Heart right ventricle (tissue), 16 donors: ENCODE measurements around the gene OXNAD1. TPM values are rescaled to one million over a fixed set of nuclear protein-coding genes. Genes with fewer than 3 reads are reported as not detected.
A peak's percentile ranks its signal among the peaks of the same experiment; 100 is the strongest.

Experiments used
- ATAC-seq, 8 donors: fragments of 200-7000 bp; cut with Tn5 transposase; one replicate each; pipeline ENCODE4 v1.9.1; 2020; ENCODE audit warnings: mild to moderate bottlenecking in 8 of 8, moderate library complexity in 8 of 8, moderate number of reproducible peaks in 1 of 8
- DNase-seq, 2 donors: peaks; one replicate each; pipeline ENCODE4 v3.0.0-alpha.2; 2020
- H3K27ac ChIP-seq, 10 donors: fragments of 200-600 bp; sonication (generic) in 2 of 10; one replicate each; pipeline versions ENCODE4 v1.5.0 to v1.8.0; 2020 to 2022; ENCODE audit warnings: mild to moderate bottlenecking in 3 of 10
- H3K27me3 ChIP-seq, 7 donors: fragments of 200-600 bp; one replicate each; pipeline ENCODE4 v1.8.0; 2021 to 2022; ENCODE audit warnings: mild to moderate bottlenecking in 2 of 7
- H3K36me3 ChIP-seq, 9 donors: fragments of 200-600 bp; sonication (generic) in 1 of 9; one replicate each; pipeline versions ENCODE4 v1.5.0 to v1.8.0; 2020 to 2022; ENCODE audit warnings: mild to moderate bottlenecking in 2 of 9
- H3K4me1 ChIP-seq, 9 donors: fragments of 200-600 bp; sonication (generic) in 1 of 9; one replicate each; pipeline versions ENCODE4 v1.5.0 to v1.8.0; 2020 to 2022; ENCODE audit warnings: mild to moderate bottlenecking in 4 of 9
- H3K4me3 ChIP-seq, 10 donors: fragments of 200-600 bp; sonication (generic) in 2 of 10; one replicate each; pipeline versions ENCODE4 v1.5.0 to v1.8.0; 2020 to 2022; ENCODE audit warnings: mild to moderate bottlenecking in 7 of 10, moderate library complexity in 2 of 10
- H3K9me3 ChIP-seq, 11 donors: fragments of 200-600 bp in 10 of 11; sonication (generic) in 2 of 11; one replicate each; pipeline versions ENCODE4 v1.5.0 to v1.8.0; 2013 to 2022; ENCODE audit warnings: mild to moderate bottlenecking in 2 of 11, control low read depth in 1 of 11, moderate library complexity in 1 of 11
- WGBS, 2 donors: extraction: QIAGEN DNeasy Blood & Tissue Kit; methylation state at CpG; one replicate each; pipeline ENCODE4 v1.1.7; 2013; ENCODE audit warnings: inconsistent platforms in 1 of 2; 5-methylcytosine and 5-hydroxymethylcytosine counted together
- intact Hi-C, 10 donors: fragments of 100-400 bp; cut with DNase I; formaldehyde crosslinking; loops; one replicate each; pipeline versions ENCODE4 v1.11.1 to v1.14.2; 2022
- long read RNA-seq, 3 donors: library from polyadenylated mRNA; unstranded; transcript quantifications; one replicate each; pipeline ENCODE4 v2.0.0, GENCODE V29; 2020 to 2021
- polyA plus RNA-seq, 2 donors: library from polyadenylated mRNA; stranded (reverse); fragments of 200-250 nt; gene quantifications; one replicate each; pipeline ENCODE4 v1.2.3, GENCODE V29; 2013
- total RNA-seq, 10 donors: library from RNA; stranded (reverse); fragmentation: NEBNext Ultra II Directional in 3 of 10; extraction: Animal tissue kit (Norgen Biotek cat#: 25700) in 3 of 10; gene quantifications; one replicate each; pipeline versions ENCODE4 v1.2.1 to v1.2.4, GENCODE V29; 2021 to 2023
- TF ChIP-seq, protein P1 (sequence below), 9 donors: fragments of 200-600 bp; sonication (generic) in 2 of 9; IDR thresholded peaks; one replicate each; pipeline versions ENCODE4 v1.5.0 to v1.8.0; 2021 to 2022; ENCODE audit warnings: antibody characterized with exemption in 9 of 9, mild to moderate bottlenecking in 5 of 9, moderate library complexity in 1 of 9
- donor health status: Arrhythmogenic right ventricular cardiomyopathy.
- donor health status: ischemic (EF 13 %, LVEDD 7.1; RV severe dilation, severe dysfunction).
- donor health status: healthy with polysubstance abuse.
- donor health status: DM: no; HTN: yes; CAD: no.
- donor health status: DM: no; HTN: no; CAD: no.
- donor health status: ischemic (EF 25% LVEDD 6.9; RV normal size, moderate dysfunction).
- donor health status: ischemic (EF 25% LVEDD 5.7; RV mildly dilated, moderate dysfunction).
- donor health status: healthy.
- donor health status: DM: yes; HTN: yes; CAD: no.
- donor health status: Ischemic cardiomyopathy.
- donor health status: ischemic (EF 35%, LVEDD 5.7; RV mildly dilated, moderate dysfunction).
- donor health status: nonischemic (EF 11% LVEDD 7.7; RV severe dilation, severe dysfunction).
- donor health status: DM: yes; HTN: yes; CAD: no.
- donor health status: PGD.
- donor health status: ischemic (EF 29% LVEDD 5.4; RV normal size, mild dysfunction).
- donor health status: nonischemic (EF 23%, LVEDD 6.1; RV moderate dilation, normal function).

The OXNAD1 gene, protein sequence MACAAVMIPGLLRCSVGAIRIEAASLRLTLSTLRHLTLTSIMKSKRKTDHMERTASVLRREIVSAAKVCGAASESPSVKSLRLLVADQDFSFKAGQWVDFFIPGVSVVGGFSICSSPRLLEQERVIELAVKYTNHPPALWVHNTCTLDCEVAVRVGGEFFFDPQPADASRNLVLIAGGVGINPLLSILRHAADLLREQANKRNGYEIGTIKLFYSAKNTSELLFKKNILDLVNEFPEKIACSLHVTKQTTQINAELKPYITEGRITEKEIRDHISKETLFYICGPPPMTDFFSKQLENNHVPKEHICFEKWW
- 10 to 100 TPM; 13.1 to 22.8 (median 18.1) TPM for total RNA-seq
- polyA plus RNA-seq = 10 to 100 TPM in 1 of 2 donors, 1 to 10 TPM in 1; 4.2 to 14.6 TPM
- long read RNA-seq, donor 1, transcript OXNAD1-206 (10 exons, 1,681 nt) = minor isoform, 5 of 36 reads
- long read RNA-seq, donor 1, transcript OXNAD1-201 (9 exons, 3,929 nt) = major isoform, 10 of 36 reads
- long read RNA-seq, donor 1, partial matches to known transcripts = 4 of 36 reads
- long read RNA-seq, donor 1, other reads (novel, unspliced or antisense) = 16 of 36 reads
- long read RNA-seq, donor 2, transcript OXNAD1-201 (9 exons, 3,929 nt) = major isoform, 23 of 44 reads
- long read RNA-seq, donor 2, partial matches to known transcripts = 0 of 44 reads
- long read RNA-seq, donor 2, other reads (novel, unspliced or antisense) = 18 of 44 reads
- long read RNA-seq, donor 3, transcript OXNAD1-206 (10 exons, 1,681 nt) = minor isoform, 7 of 73 reads
- long read RNA-seq, donor 3, transcript OXNAD1-201 (9 exons, 3,929 nt) = major isoform, 36 of 73 reads
- long read RNA-seq, donor 3, partial matches to known transcripts = 3 of 73 reads
- long read RNA-seq, donor 3, other reads (novel, unspliced or antisense) = 21 of 73 reads

DNA sequence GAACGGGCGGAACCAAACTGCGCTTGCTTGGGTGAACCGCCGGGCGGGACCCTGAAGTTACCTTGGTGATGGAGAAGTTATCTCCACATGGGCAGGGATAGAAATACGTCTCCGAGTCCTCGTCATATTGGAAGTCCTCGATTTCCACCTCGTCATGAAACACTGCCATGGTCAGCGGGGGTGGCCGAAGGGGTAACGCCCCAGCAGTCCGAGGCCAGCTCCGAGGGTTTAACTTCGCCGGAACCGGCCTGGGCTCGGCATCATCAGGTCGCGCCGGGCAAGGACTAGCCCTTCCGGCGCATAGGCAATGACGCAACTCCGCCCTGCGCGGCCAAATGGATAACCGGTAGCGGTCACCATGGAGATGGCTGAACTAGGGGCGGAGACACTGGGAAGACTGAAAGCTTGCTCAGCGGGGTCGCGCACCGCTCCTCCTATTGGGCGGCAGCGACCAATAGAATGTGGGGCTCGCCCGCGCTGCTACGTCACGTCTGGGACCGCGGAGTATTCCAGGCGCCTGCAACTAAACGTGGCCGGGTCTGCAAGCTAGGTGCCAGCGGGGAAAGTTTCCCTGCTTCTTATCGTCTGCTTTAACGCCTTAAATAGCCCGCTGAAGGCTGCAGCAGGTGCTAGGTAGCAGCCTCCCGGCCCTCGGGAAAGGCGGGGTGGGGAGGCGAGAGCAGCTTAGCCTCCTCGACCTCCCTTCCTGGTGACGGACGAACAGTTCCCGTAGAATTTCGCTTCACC is at the start of gene OXNAD1, which contains the start of gene DPH3:
TSS of gene OXNAD1 (plus strand) at position 505 of the 747 bp plus-strand sequence. CDS start 5,741 bp downstream, outside the sequence.
TSS of gene DPH3 (minus strand) at position 236 of the 747 bp plus-strand sequence. CDS start at position 169, 67 bp downstream.
- DNase-seq (peak; percentile 99 to 100), ATAC-seq (peak; percentile 99 to 100 (median 100))
- Histone ChIP-seq H3K27ac (peak within 1 kb of the TSS; percentile 81 to 93 (median 91)), H3K36me3 (peaks cover 0 to 35% (median 10%) of the 10 kb centered on the region in 9 donors), H3K9me3 (no peaks in the 10 kb centered on the region), H3K4me1 (peaks cover 5 to 63% (median 46%) of the 10 kb centered on the region in 9 donors), H3K4me3 (peak within 1 kb of the TSS; percentile 59 to 98 (median 78)), H3K27me3 (no peaks in the 10 kb centered on the region)
- intact Hi-C loops = loop anchor here in 2 of 10 donors (5.0 kb wide), 2 partner anchors 282 to 287 kb away; no protein-coding TSS in a partner anchor
- WGBS, 2 donors = 0% methylated on average over 61 of the region's 61 CpGs
- TF ChIP-seq, protein P1, sequence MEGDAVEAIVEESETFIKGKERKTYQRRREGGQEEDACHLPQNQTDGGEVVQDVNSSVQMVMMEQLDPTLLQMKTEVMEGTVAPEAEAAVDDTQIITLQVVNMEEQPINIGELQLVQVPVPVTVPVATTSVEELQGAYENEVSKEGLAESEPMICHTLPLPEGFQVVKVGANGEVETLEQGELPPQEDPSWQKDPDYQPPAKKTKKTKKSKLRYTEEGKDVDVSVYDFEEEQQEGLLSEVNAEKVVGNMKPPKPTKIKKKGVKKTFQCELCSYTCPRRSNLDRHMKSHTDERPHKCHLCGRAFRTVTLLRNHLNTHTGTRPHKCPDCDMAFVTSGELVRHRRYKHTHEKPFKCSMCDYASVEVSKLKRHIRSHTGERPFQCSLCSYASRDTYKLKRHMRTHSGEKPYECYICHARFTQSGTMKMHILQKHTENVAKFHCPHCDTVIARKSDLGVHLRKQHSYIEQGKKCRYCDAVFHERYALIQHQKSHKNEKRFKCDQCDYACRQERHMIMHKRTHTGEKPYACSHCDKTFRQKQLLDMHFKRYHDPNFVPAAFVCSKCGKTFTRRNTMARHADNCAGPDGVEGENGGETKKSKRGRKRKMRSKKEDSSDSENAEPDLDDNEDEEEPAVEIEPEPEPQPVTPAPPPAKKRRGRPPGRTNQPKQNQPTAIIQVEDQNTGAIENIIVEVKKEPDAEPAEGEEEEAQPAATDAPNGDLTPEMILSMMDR (IDR thresholded peaks at IDR 0.05) = peak in 1 of 9 donors; percentile 7

DNA sequence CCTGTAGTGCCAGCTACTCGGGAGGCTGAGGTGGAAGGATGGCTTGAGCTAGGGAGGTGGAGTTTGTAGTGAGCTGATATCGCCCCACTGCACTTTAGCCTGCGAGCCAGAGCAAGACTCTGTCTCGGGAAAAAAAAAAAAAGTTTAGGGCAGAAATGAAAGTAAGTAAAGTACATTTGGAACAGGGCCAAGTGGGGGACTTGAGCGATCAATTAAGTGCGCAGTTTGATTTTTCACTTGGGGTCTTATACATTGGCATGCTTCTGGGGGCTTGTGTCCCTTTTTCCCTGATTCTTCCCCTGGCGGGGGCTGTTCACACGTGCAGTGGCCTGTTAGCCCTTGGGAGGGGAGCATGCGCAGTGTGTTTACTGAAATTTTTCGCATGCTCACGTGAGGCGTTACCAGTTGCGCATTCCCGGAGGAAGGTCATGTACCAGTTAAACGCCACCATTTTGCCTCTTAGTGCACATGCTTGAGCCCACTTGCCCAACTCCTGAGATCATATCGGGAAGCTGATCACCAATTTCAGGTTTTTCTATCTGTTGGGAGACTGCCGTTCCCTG is 48.6 kb upstream of the OXNAD1 start:
- no peak overlapping the region for H3K27ac ChIP-seq
- DNase-seq (no peak), ATAC-seq (no peak)
- H3K9me3 ChIP-seq = peaks cover 0 to under 1% (median 0%) of the 10 kb centered on the region in 11 donors
- no peak overlapping the region for H3K4me3 ChIP-seq
- intact Hi-C loops = no loop called here
- no peaks in the 10 kb centered on the region for H3K27me3 ChIP-seq
- no peaks in the 10 kb centered on the region for H3K36me3 ChIP-seq
- TF ChIP-seq, protein P1 (IDR thresholded peaks at IDR 0.05) = no peak
- H3K4me1 ChIP-seq = no peaks in the 10 kb centered on the region
- WGBS, 2 donors = 90 to 95% methylated on average over 17 of the region's 17 CpGs

DNA sequence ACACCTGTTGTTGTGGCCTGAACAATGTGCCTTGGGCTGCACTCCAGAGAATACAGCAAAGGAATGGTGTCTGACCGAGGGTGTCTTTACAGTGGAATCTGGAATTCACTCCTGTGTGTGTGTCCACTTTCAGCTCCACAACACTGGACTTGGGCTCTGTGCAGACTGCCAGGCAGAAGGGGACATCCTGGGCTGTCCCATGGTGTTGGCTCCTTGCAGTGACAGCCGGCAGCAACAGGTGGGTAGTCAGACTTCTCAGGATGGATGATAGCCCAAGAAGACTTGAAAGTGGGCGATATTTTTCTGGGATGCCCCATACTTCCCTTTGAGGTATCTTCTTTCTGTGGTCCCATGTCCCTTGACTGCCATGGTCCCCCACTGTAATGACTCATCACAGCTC is 45.2 kb upstream of the OXNAD1 start:
- ATAC-seq = no peak

More for the DNA sequence above, 45.2 kb upstream of the OXNAD1 start:
- H3K27me3 ChIP-seq = no peaks in the 10 kb centered on the region
- peaks cover 0 to 5% (median 0%) of the 10 kb centered on the region in 9 donors for H3K36me3 ChIP-seq
- DNase-seq = no peak
- H3K4me3 ChIP-seq = no peak overlapping the region
- WGBS, 2 donors = 91 to 93% methylated on average over 3 of the region's 3 CpGs
- no peak overlapping the region for H3K27ac ChIP-seq
- H3K9me3 ChIP-seq = peaks cover 0 to 12% (median 0%) of the 10 kb centered on the region in 11 donors
- peaks cover 0 to 10% (median 0%) of the 10 kb centered on the region in 9 donors for H3K4me1 ChIP-seq
- intact Hi-C loops = no loop called here
- TF ChIP-seq, protein P1 (IDR thresholded peaks at IDR 0.05) = no peak
